H9 (cell line): ENCODE results near the gene KRTAP1-5. TPM values are rescaled to one million over a fixed set of nuclear protein-coding genes. Genes with fewer than 3 reads are reported as not detected.

Experiments
- DNase-seq: peaks from one replicate; pipeline ENCODE4 v3.0.0-alpha.2; 2017
- H2AFZ ChIP-seq: one replicate; pipeline ENCODE4 v1.6.1; 2013; ENCODE audit warnings: mild to moderate bottlenecking, low read length, control low read depth, moderate library complexity
- H2AK5ac ChIP-seq: 2 replicates; pipeline ENCODE4 v1.6.1; 2013; ENCODE audit warnings: low read length, control low read depth, mixed read lengths; ENCODE audit not compliant: insufficient read length
- H2BK120ac ChIP-seq: one replicate; pipeline ENCODE4 v1.6.1; 2013; ENCODE audit warnings: low read depth, mild to moderate bottlenecking, low read length, control low read depth, inconsistent platforms; ENCODE audit not compliant: poor library complexity, severe bottlenecking
- H2BK12ac ChIP-seq: 2 replicates; pipeline ENCODE4 v1.6.1; 2013; ENCODE audit warnings: low read length, control low read depth, mixed read lengths, low read depth; ENCODE audit not compliant: insufficient read length
- H2BK15ac ChIP-seq: 2 replicates; pipeline ENCODE4 v1.6.1; 2013; ENCODE audit warnings: low read depth, low read length, control low read depth
- H2BK20ac ChIP-seq: one replicate; pipeline ENCODE4 v1.6.1; 2013; ENCODE audit warnings: low read depth, mild to moderate bottlenecking, low read length, control low read depth, inconsistent platforms; ENCODE audit not compliant: poor library complexity, severe bottlenecking
- H2BK5ac ChIP-seq: 2 replicates; pipeline ENCODE4 v1.6.1; 2013; ENCODE audit warnings: low read length, control low read depth, mixed read lengths; ENCODE audit not compliant: insufficient read length
- H3K14ac ChIP-seq: 2 replicates; pipeline ENCODE4 v1.6.1; 2013; ENCODE audit warnings: low read length, control low read depth; ENCODE audit not compliant: insufficient read depth
- H3K18ac ChIP-seq: 2 replicates; pipeline ENCODE4 v1.6.1; 2013; ENCODE audit warnings: low read depth, mild to moderate bottlenecking, mixed read lengths, low read length, control low read depth; ENCODE audit not compliant: insufficient read length
- H3K23ac ChIP-seq: 2 replicates; pipeline ENCODE4 v1.6.1; 2013; ENCODE audit warnings: low read length, control low read depth, mixed read lengths, low read depth; ENCODE audit not compliant: insufficient read length
- H3K23me2 ChIP-seq: 2 replicates; pipeline ENCODE4 v1.6.1; 2013; ENCODE audit warnings: low read depth, mild to moderate bottlenecking, mixed read lengths, low read length, control low read depth; ENCODE audit not compliant: insufficient read length, poor library complexity, severe bottlenecking
- H3K27ac ChIP-seq: 2 replicates; pipeline ENCODE4 v1.5.1; 2013; ENCODE audit warnings: low read length, control low read depth, mixed read lengths, low read depth; ENCODE audit not compliant: insufficient read length
- H3K27me3 ChIP-seq: 2 replicates; pipeline ENCODE4 v1.6.1; 2013; ENCODE audit warnings: low read length, control low read depth, inconsistent platforms; ENCODE audit not compliant: insufficient read depth
- H3K4ac ChIP-seq: 2 replicates; pipeline ENCODE4 v1.6.1; 2013; ENCODE audit warnings: low read depth, mild to moderate bottlenecking, control low read depth, inconsistent platforms, low read length, moderate library complexity
- H3K4me1 ChIP-seq: 2 replicates; pipeline ENCODE4 v1.6.1; 2013; ENCODE audit warnings: low read length, control low read depth, inconsistent platforms; ENCODE audit not compliant: insufficient read depth
- H3K4me2 ChIP-seq: 2 replicates; pipeline ENCODE4 v1.6.1; 2013; ENCODE audit warnings: low read length, control low read depth, mixed read lengths; ENCODE audit not compliant: insufficient read length, insufficient read depth
- H3K56ac ChIP-seq: 2 replicates; pipeline ENCODE4 v1.6.1; 2013; ENCODE audit warnings: low read depth, mild to moderate bottlenecking, mixed read lengths, low read length, control low read depth; ENCODE audit not compliant: insufficient read length
- H3K79me1 ChIP-seq: 2 replicates; pipeline ENCODE4 v1.6.1; 2013; ENCODE audit warnings: low read depth, mild to moderate bottlenecking, moderate library complexity, low read length, control low read depth, inconsistent platforms; ENCODE audit not compliant: insufficient read depth, poor library complexity, severe bottlenecking
- H3K79me2 ChIP-seq: 2 replicates; pipeline ENCODE4 v1.6.1; 2013; ENCODE audit warnings: low read length, control low read depth, inconsistent platforms; ENCODE audit not compliant: insufficient read depth
- H3K9ac ChIP-seq: 2 replicates; pipeline ENCODE4 v1.6.1; 2013; ENCODE audit warnings: low read length, control low read depth, mixed read lengths; ENCODE audit not compliant: insufficient read length; ENCODE audit errors: extremely low read depth
- H3K9me3 ChIP-seq: one replicate; pipeline ENCODE4 v1.6.1; 2013; ENCODE audit warnings: low read depth, low read length, inconsistent platforms; ENCODE audit not compliant: control insufficient read depth
- H3T11ph ChIP-seq: one replicate; pipeline ENCODE4 v1.6.1; 2013; ENCODE audit warnings: mild to moderate bottlenecking, low read length, control low read depth, inconsistent platforms
- H4K20me1 ChIP-seq: one replicate; pipeline ENCODE4 v1.6.1; 2013; ENCODE audit not compliant: control insufficient read depth, insufficient read length, insufficient read depth
- H4K5ac ChIP-seq: 2 replicates; pipeline ENCODE4 v1.6.1; 2013; ENCODE audit warnings: low read depth, mild to moderate bottlenecking, mixed read lengths, low read length, control low read depth; ENCODE audit not compliant: insufficient read length
- H4K8ac ChIP-seq: replicated peaks from 2 replicates; pipeline ENCODE4 v1.6.1; 2013; ENCODE audit warnings: low read length, control low read depth, mixed read lengths, low read depth; ENCODE audit not compliant: insufficient read length
- H4K91ac ChIP-seq: 2 replicates; pipeline ENCODE4 v1.6.1; 2013; ENCODE audit warnings: low read depth, mild to moderate bottlenecking, moderate library complexity, mixed read lengths, low read length, control low read depth; ENCODE audit not compliant: insufficient read length
- H3K27ac Mint-ChIP-seq, 3 experiments: 2 replicates in 2 of 3; 3 replicates in 1 of 3; pipeline ENCODE4 v1.8.0; 2020 to 2021; ENCODE audit warnings: mixed read lengths in 3 of 3, mild to moderate bottlenecking in 1 of 3, moderate library complexity in 1 of 3
- H3K27me3 Mint-ChIP-seq: 2 replicates; pipeline ENCODE4 v1.8.0; 2021; ENCODE audit warnings: low read depth, mild to moderate bottlenecking, moderate library complexity, mixed read lengths
- H3K36me3 Mint-ChIP-seq, 3 experiments: 2 replicates in 2 of 3; 3 replicates in 1 of 3; pipeline ENCODE4 v1.8.0; 2020 to 2021; ENCODE audit warnings: low read depth in 3 of 3, mixed read lengths in 3 of 3; ENCODE audit not compliant: insufficient read depth in 1 of 3
- H3K4me1 Mint-ChIP-seq, 2 experiments: 2 replicates each; pipeline ENCODE4 v1.8.0; 2020; ENCODE audit warnings: mixed read lengths in 2 of 2
- H3K4me3 Mint-ChIP-seq, 2 experiments: 2 replicates in 1 of 2; 3 replicates in 1 of 2; pipeline ENCODE4 v1.8.0; 2020 to 2021; ENCODE audit warnings: mild to moderate bottlenecking in 2 of 2, mixed read lengths in 2 of 2, moderate library complexity in 1 of 2
- H3K9me3 Mint-ChIP-seq, 2 experiments: 2 replicates in 1 of 2; 3 replicates in 1 of 2; pipeline ENCODE4 v1.8.0; 2020; ENCODE audit warnings: mild to moderate bottlenecking in 2 of 2, mixed read lengths in 2 of 2, moderate library complexity in 1 of 2
- CTCF ChIP-seq: fragments of 200-600 bp; sonication (generic); conservative IDR thresholded peaks from 3 replicates; pipeline ENCODE4 v1.8.0; 2021; ENCODE audit warnings: antibody characterized with exemption, mild to moderate bottlenecking
- WGBS: extraction: QIAGEN DNeasy Blood & Tissue Kit; methylation state at CpG from one replicate; pipeline ENCODE4 v1.1.7; 2013; ENCODE audit warnings: missing lambda C conversion rate, low lambda C conversion rate, mixed read lengths; ENCODE audit not compliant: insufficient read length; ENCODE audit errors: extremely low coverage; 5-methylcytosine and 5-hydroxymethylcytosine counted together
- total RNA-seq: library from RNA; stranded (reverse); gene quantifications from 2 replicates; pipeline ENCODE4 v1.2.1, GENCODE V29; 2021

The KRTAP1-5 gene
- total RNA-seq, 1 experiment from 2014 or later, result not detected

GRCh38 chr17:41064301-41064700 lies 37.3 kb upstream of the KRTAP1-5 start:
- no peak overlapping the region for H2BK20ac ChIP-seq
- H3K4me1 Mint-ChIP-seq, result peaks cover 2 to 11% of the 10 kb centered on the region in 2 experiments
- H2BK15ac ChIP-seq, result no peak overlapping the region
- no peak overlapping the region for H2AFZ ChIP-seq
- H3K79me1 ChIP-seq, result no peaks in the 10 kb centered on the region
- H3K4me1 ChIP-seq, result no peaks in the 10 kb centered on the region
- no peaks in the 10 kb centered on the region for H3K23me2 ChIP-seq
- no peak overlapping the region for H3K23ac ChIP-seq
- H3K9me3 ChIP-seq, result no peaks in the 10 kb centered on the region
- no peaks in the 10 kb centered on the region for H3K27me3 ChIP-seq
- no peak overlapping the region for H4K91ac ChIP-seq
- no peak overlapping the region for H3K27ac ChIP-seq
- no peaks in the 10 kb centered on the region for H3K79me2 ChIP-seq
- H3K9ac ChIP-seq, result no peak overlapping the region
- no peak overlapping the region for H3K27ac Mint-ChIP-seq
- no peak overlapping the region for H3K4me3 Mint-ChIP-seq
- H3K36me3 Mint-ChIP-seq, result no peaks in the 10 kb centered on the region
- no peaks in the 10 kb centered on the region for H3K27me3 Mint-ChIP-seq
- H2BK12ac ChIP-seq, result no peak overlapping the region
- no peaks in the 10 kb centered on the region for H3K9me3 Mint-ChIP-seq
- no peak overlapping the region for H3K56ac ChIP-seq
- no peak overlapping the region for H2BK5ac ChIP-seq
- no peak overlapping the region for H2AK5ac ChIP-seq
- no peak for DNase-seq
- TF ChIP-seq CTCF, result no peak
- no CpG with 5 or more reads among the region's 1 CpG for WGBS
- H2BK120ac ChIP-seq, result no peak overlapping the region
- no peak overlapping the region for H3K4ac ChIP-seq
- no peak overlapping the region for H3T11ph ChIP-seq
- H3K4me2 ChIP-seq, result no peak overlapping the region
- no peak overlapping the region for H4K8ac ChIP-seq
- no peak overlapping the region for H3K18ac ChIP-seq
- no peak overlapping the region for H3K14ac ChIP-seq
- no peaks in the 10 kb centered on the region for H4K20me1 ChIP-seq
- no peak overlapping the region for H4K5ac ChIP-seq
